CD4-positive, alpha-beta T cell treated with Interleukin-4 for 4 hours (primary cell): Measurements from ENCODE around the gene C17orf100.
"Not testable (repeated sequence)": the region's sequence is repeated elsewhere in the genome, so short reads cannot be mapped to it uniquely, and the experiment has no call there.

ENCODE experiments used
- DNase-seq: peaks from one replicate; pipeline ENCODE4 v3.0.0-alpha.2; 2020

C17orf100 gene

DNA sequence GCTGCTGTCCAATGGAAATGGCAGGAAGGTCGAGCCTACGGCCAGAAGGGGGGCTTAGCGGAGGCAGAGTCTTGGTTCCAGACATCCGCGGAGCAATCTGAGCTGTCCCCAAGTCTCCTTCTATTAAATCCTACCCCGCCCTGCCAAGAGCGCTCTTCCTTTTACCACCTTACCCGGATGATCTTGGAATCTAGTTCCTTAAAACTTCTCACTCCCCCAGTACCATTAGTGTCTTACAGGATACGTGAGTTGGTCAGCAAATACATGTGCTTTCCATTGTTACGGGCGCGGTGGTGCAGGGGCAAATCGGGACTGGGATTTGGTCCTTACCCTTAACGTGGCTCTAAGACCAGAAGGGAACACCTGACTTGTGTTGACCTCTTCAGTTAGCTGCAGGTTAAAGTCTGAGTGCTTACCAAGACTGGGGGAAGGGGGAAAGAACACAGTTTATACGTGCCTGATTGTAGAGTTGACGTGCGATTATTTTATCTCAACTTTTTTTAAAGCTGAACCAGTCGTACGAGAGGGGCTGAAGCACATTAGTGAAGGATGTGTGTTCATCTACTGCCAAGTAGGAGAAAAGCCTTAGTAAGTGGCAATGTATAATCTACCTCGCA, 10.2 kb upstream of the C17orf100 start:
- DNase-seq = no peak

DNA sequence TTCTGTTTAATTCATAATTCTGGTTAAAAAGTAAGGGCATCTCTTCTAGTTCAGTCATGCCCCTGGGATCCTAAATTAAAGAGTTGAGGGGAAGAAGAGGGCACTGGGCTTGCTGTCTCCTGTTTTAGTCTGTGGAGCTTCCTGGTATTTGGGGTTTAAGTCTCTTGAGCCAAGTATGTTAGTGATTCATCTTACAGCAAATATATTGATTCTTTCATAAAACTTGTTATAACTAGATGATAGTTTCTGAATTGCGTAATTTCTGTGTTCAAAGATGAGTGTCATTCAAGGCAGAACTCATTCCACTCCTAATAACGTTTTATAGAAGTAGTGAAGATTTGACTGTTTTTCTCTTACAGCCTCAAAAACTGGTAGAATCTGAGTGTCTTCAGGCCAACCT, 9.0 kb upstream of the C17orf100 start:
- no peak for DNase-seq

DNA sequence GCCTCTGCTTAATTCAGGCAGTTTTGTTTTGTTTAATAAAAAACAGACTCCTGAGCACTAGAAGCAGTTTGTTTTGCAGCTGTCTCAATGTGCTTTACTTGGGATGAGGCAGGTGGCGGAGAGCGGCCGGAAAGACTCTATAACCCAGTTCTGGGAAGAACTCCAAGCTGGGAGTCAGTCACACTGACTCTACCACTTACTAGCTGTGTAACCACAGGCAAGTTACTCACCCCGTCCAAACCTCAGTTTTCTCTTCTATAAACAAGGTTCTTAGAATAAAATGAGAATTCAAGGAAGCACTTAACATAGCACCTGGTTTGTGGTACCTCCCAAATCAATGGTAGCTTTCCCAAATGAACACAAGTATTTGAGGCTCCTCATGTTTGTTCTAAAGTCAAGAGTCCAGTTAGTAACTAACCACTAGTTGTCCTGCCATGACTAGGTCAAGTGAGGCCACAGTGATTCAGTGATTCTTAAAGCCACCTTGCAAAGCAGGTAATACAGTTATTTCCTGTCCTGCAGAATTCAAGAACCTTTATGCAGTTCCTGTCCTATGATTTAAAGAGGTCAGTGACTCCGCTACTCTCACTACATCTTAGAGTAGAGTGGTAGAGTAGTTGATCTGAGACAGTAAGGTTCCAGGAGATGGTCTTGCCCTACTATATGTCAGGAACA, 8.0 kb upstream of the C17orf100 start:
- no peak for DNase-seq

DNA sequence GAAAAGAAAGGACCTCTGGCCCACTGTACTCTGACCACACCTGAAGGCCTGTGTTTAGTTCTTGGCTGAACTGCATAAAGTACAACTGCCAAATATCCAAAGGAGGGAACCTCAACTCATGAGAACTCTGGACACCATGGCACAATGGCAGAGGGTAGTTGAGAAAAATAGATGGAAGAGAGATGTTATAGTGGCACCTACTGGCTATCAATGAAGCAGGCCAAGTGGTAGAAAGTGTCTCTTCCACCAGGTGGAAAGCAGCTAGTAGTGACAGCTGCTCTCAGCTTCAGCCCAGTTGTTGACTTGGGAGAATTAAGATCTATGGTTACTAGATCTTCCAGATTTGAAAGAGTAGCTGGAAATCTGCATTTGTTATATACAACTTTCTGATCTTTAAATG, 3.4 kb upstream of the C17orf100 start:
- no peak for DNase-seq

DNA sequence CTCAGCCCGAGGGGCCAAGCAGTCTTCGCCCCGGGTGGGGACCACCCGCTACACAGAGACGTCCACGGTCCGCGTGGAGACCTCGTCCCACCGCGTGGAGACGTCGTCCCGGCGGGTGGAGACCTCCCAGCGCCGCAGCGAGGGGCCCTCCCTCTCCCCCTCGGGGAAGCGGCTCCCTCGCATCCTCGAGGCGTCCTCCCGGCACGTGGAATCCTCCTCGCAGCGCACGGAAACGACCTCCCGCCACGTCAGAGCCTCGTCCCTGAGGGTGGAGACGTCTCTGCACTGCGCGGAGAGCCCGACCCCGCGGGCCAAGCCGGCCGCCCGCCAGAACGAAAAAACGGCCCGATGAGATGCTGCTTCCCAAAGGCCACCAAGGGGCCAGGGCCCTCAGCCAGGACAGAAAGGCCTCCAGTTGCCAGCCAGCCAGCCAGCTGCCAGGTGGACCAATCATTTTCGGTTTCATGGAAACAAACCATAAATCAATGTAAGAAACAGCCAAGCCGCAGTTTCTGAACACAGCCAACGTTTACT, 424 bp downstream of the C17orf100 start:
- DNase-seq = no peak

DNA sequence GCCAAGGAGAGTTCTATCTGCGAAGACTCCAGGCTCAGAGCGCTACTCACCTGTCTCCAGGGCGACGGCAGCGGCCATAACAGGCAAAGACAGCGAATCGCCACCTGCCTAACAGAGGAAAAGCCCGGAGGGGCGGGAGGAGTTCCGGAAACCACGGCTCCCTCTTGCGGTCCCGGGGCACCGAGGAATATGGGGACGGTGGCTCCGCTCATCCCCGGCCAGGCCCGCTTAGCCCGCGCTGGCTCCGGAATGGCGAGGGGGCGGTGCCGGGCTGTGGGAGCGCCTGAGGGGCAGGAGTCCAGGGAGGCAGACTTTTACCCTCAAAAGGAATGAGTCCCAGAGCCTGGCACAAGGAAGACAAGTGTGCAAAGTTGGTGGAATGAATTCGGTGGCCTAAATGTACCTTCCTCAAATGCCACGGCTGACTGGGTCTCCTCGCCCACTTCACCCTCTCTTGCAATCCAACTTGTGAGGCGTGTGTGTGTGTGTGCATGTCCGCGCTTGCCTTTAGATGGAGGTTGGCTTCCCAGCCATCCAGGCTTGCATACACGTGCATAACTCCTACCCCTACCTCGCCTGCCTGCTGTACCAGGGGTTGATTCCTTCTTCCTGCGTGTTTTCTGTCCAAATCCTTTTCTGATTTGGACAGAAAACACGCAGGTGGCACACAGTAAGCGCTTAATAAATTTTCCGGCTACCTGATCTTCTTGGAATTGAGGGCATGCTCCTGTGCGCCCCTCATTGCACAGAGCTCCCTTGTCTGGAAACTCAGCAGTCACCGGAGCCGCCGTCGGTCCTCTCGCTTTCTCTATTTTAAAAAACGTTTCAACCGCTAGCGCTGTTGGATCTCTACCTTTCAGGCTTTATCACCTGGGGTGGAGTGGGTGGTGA, 3.5 kb downstream of the C17orf100 start:
- no peak for DNase-seq

DNA sequence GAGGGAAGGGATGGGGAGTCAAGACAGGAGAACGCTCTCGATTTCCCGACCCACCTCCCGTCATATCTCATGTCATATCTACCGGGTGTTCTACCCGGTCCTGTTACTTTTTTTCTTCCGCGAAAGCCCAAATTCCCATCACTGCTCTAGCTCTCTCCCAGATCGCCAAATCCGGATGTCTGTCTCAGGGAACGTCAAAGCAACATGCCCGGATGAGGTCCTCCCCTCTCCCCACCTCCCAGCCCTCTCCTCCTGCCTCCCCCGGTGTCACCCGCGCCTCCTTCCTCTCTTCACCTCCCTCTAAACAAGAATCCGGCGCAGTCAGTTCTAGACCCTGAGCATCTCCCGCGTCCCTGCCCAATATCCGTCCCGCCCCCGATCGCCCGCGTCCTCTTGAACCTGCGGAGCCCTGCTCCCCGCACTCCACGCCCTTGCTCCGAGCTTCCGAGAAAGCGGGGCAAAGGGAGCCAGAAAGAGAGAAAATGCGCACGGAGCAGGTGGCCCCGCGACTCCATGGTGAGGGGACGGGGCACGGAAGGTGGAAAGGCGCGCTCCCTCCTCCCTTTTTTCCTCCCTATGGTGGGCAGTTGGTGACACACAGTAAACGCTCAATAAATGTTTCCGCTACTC, 4.3 kb downstream of the C17orf100 start:
- not testable (repeated sequence) for DNase-seq

DNA sequence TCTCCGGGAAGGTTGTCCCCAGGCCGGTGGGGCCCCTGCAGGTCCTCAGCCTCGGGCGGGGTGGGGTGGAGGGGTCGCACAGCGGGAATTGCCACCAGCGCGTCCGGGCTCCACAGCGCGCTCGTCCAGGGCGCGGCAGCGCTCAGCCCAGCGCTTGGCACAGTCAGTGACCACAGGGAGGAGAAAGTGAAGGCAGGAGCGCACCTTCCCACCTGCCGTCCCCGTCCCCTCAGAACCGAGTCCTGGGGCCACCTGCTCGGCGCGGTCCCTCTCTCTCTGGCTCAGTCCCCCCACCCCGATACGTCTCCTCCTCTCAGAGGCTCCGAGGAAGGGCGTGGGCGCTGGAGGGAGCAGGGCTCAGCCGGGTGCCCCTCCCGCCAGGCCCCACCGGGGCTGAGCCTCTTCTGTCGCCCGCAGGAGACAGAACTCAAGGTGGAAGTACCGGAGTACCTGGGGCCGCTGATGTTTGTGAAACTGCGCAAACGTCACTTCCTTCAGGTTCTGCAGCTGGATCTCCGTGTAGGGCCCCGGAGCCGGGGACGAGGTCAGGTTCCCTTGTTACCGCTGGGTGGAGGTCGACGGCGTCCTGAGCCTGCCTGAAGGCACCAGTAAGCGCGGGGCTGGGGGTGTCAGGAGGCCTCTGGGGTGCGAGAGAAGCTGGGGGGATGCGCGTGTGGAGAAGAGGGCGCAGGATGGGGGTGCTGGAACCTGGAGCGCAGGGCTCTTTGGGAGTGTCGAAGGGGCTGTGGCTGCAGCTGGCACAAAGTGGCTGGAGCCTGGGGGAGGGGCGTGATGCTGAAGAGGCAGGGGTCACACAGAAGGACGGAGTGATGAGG, 5.5 kb downstream of the C17orf100 start:
- DNase-seq = peak; percentile 57

DNA sequence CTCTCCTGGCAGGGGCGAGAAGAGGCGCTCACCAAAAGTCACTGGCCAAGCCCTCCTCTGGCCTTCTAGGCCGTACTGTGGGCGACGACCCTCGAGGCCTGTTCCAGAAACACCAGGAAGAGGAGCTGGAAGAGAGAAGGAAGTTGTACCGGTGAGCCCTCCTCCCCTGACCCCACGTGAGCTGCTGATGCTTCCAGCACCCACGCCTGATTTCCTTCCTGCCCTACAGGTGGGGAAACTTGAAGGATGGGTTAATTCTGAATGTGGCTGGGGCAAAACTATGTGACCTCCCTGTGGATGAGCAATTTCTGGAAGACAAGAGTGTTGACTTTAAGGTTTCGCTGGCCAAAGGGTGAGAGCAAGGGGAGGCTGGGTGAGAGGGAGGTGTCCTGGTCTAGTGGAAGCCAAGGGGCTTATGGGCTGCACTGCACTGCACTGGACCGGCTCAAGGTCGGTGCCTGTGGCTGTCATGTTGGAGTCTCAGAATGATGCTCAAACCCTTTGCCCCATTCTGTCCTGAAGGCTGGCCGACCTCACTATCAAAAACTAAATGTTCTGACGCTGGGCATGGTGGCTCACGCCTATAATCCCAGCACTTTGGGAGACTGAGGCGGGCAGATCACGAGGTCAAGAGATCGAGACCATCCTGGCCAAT, 6.2 kb downstream of the C17orf100 start:
- no peak for DNase-seq

DNA sequence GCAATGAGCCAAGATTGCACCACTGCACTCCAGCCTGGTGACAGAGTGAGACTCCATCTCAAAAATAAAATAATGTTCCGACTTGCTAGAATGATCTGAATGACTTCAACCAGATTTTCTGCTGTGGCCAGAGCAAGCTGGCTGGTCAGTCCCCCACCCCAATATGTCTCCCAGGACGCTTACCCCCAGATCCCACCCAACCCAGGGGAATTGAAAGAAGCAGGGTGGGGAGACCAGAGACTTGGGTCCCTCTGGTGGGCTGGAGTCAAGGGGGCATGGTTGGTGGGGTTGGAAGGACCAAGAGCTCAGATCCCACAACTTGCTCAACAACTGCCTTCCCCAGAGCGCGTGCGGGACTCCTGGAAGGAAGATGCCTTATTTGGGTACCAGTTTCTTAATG, 6.8 kb downstream of the C17orf100 start:
- not testable (repeated sequence) for DNase-seq

DNA sequence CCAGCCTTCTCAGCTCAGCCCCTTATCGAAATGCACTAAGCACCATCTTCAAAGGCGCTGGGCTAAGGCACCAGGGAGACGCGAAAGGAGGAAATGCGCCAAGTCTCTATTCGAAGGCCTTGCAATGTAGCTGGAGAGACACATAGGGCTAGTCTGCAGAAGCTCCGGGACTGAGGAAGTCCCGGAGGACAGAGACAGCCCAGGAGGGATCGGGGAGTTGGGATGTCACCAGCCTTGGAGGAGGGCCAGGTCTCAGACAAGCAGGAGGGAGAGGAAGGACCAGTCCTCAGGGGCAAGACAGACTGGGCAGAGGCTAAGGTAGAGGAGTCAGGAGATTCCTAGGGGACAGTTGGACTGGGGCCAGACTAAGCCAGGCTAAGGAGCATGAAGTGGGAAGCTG, 8.5 kb downstream of the C17orf100 start:
- DNase-seq = no peak

DNA sequence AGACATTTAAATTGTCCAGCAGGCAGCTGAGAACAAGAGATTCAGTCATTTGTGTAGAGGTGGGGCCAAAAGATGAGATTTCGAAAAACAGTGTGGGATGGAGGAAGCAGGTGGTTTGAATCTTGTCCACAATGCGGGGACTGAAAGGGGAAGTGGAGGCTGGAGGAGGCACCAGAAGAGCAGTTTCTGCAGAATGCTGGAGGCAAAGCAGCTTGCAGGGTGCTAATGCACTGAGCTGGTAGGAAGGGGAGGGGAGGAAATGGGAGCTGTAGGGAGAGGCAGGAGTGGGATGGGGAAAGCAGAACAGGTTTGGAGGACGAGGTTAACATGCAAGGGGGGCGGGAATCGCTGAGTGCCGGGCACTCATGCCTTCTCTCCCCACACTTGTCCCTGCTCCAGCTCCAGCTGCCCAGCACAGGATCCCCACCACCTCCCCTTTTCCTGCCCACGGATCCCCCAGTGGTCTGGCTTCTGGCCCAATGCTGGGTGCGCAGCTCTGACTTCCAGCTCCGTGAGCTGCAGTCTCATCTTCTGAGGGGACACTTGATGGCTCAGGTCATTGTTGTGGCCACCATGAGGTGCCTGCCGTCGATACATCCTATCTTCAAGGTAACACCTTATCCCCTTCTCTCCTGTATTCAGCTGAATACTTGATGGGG, 9.4 kb downstream of the C17orf100 start:
- DNase-seq = no peak

DNA sequence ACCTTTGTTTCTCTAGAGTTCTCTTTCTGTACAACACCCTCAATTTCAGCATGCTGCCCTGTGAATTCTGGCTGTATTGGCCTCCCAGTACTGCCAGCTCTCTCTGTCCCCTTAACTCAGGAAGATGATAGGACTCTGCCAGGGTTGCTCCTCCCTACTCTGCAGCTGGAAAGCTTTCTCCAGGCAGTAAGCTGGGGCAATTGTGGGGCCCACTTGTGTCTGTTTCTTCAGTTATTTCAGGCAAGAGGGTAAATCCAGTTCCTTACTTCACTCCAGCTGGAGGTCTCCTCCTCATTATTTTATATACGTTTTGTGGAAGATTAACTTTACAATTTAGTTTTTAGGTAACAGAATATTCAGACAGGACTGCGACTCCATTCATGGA, 9.9 kb downstream of the C17orf100 start:
- no peak for DNase-seq

DNA sequence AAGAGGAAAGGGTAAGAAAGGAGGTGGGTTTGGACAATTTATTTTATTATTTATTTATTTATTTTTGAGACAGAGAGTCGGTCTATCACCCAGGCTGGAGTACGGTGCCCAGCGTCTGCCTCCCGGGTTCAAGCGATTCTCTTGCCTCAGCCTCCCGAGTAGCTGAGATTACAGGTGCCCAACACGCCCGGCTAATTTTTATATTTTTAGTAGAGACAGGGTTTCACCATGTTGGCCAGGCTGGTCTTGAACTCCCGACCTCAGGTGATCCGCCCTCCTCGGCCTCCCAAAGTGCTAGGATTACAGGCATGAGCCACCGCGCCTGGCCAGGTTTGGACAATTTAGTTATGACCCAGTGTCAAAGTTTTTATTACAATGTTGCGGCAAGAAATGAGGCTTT, 11.6 kb downstream of the C17orf100 start:
- not testable (repeated sequence) for DNase-seq

DNA sequence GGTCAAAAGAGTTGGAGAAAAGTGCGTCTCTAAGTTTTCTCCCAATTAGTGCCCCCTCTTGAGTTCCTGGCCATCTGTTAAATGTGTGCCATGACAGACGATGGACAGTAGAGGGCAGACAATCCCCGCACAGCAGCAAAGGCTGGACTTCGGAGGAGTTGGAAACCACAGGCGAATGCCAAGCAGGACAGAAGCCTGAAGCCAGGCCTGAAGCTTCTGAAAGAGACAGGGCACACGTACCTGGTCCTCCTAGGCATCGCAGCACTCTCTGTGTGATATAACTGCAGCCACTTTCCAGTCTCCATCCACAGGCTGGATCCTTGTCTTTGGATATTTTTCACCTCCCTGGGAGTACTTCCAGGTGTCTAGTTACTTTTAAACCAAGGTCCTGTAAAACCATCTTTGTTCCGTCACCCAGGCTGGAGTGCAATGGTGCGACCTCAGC, 14.5 kb downstream of the C17orf100 start:
- DNase-seq = peak; percentile 42

DNA sequence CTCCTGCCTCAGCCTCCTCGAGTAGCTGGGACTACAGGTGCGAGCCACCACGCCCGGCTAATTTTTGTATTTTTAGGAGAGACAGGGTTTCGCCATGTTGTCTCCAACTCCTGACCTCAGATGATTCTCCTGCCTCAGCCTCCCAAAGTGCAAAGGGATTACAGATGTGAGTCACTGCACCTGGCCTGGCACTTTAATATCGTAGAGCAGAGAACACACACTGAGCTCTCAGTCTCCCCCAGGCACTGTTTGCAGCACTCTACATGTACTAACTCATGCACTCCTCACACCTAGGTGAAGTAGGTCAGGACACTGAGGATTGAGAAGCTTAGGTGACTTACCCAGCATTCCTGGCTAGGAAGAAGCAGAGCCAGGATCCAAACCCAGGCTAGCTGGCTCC, 15.0 kb downstream of the C17orf100 start:
- DNase-seq = no peak

DNA sequence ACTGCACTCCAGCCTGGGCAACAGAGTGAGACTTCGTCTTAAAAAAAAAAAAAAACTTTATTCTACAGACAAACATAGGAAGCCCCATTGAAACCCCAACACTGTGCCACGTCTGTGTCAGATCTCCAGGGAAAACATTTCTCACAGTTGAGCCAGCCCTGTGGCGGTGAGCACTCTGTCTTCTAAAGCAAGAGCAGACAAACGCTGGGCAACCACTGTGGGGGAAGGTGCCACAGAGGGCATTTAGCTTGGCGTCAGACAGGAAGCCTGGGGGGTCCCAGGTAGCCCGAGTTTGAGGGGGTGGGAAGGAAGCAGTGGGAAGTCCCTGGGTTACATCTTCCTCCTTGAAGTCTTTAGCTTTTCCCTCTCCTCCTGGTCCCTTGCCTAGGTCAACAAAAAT, 16.0 kb downstream of the C17orf100 start:
- no peak for DNase-seq

DNA sequence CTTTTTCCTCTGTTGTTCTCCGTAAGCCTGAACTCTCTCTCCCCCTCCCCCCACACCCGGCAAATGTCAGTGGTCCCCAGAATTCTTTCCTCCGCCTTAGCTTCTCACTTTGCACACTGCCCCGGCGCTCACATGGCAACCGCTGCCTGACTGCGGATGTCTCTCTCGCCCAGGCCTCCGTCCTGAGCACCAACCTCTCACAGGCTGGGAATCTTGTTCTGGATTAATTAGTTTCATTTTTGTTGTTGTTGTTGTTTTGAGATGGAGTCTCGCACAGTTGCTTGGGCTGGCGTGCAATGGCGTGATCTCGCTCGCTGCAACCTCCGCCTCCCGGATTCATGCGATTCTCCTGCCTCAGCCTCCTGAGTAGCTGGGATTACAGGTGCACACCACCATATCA, 16.7 kb downstream of the C17orf100 start:
- DNase-seq = no peak

DNA sequence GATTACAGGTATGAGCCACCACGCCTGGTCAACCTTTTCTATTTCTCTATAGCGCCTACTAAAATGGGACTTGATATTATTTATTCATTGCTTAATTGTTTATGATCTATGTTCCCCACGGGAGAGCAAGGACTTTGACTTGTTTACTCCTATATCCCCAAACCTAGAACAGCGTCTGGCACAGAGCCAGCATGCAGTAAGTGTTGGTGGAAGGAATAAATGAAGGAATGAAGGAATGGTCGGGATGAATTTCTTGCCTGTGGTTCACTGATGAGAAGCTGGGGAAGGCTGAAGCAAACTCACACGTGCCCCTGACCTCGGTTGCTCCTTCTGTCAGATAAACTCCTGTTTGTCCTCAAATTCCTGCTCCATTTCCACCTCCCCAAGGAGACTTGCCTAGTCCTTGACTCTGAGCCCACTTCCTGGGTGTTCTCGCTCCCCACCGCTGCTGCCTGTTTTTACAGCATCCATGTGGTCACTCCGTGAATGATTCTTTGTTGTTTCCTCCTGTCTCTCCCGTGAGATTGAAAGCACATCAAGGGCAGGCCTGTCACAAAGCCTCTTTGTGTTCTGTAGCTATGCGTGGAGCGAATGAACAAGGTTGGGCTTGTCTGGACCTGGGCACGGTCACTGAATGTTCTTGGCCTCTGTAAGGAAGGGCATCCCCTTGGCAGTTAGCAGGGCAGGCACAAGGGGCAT, 17.3 kb downstream of the C17orf100 start:
- no peak for DNase-seq

DNA sequence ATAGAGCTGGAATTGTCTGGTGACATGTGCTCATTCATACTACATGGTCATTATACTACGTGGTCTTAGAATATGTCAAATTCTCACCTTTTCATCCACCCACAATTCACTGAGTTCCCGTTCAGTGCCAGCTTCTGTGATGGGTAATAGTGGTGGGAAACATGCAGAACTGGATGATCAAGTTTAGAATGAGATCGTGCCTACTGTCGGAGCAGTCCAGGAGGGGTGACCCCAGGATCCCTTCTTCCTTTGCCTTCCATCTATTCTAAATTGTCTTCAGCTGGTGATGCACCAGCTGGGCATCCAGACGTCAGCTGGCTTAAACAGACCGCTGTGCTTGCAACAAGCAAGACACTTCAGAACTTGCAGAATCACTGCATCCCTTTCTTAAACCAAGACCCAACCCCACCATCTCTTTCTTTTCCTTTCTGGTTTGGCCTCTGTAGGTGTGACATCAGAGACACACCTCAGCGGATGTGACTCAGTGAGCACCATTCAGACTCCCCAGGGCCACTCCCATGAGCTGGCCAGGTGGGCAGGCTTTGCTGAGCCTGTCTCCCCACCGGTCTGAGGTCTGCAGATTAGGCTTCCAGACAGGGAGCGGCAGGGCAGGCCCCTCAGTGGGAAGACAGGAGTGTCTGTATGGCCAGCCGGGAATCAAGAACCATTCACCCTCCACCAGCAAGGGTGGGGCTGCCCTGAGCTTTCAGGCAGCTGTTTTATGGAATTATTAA, 18.1 kb downstream of the C17orf100 start:
- no peak for DNase-seq
